ENCODE measurements around the gene DOP1A.

DOP1A gene

DNA sequence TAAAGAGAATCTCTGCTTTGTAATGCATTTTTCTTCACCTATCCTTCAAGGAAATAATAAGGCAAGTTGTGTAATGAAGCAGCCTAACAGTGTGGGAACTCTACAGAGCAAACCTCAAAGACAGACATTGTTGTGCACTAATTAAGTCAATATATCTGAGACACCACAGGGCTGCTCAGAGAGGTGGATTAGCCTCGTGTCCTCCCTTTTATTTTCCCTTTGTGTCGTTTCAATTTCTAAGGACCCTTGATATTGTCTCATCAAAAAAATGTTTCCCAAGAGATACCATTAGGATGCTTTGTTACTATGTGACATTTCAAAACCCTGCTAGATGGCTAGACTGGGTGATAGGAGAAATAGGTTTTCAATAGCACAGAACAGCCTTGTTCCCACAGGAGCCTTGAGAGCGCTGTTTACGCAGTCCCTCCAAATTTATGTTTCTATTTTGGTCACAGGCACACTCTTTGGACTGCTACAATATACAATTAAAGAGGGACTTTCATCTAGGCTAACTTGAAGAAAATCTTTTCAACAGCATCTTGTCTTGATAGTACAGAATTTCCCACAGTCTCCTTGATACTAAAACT is 24.9 kb upstream of the DOP1A start:
- DNase-seq = no peak
- Histone ChIP-seq H3K9me3 (ENCODE audit: severe bottlenecking) (no peaks in the 10 kb centered on the region), H3K4me3 (ENCODE audit: low read depth, low read length) (no peak overlapping the region), H3K36me3 (no peaks in the 10 kb centered on the region), H3K27ac (no peak overlapping the region), H3K27me3 (ENCODE audit: insufficient read depth, low read depth, severe bottlenecking) (no peaks in the 10 kb centered on the region)
- TF ChIP-seq, protein P1, sequence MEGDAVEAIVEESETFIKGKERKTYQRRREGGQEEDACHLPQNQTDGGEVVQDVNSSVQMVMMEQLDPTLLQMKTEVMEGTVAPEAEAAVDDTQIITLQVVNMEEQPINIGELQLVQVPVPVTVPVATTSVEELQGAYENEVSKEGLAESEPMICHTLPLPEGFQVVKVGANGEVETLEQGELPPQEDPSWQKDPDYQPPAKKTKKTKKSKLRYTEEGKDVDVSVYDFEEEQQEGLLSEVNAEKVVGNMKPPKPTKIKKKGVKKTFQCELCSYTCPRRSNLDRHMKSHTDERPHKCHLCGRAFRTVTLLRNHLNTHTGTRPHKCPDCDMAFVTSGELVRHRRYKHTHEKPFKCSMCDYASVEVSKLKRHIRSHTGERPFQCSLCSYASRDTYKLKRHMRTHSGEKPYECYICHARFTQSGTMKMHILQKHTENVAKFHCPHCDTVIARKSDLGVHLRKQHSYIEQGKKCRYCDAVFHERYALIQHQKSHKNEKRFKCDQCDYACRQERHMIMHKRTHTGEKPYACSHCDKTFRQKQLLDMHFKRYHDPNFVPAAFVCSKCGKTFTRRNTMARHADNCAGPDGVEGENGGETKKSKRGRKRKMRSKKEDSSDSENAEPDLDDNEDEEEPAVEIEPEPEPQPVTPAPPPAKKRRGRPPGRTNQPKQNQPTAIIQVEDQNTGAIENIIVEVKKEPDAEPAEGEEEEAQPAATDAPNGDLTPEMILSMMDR (IDR thresholded peaks at IDR 0.05; ENCODE audit: low read depth, low read length) = no peak

DNA sequence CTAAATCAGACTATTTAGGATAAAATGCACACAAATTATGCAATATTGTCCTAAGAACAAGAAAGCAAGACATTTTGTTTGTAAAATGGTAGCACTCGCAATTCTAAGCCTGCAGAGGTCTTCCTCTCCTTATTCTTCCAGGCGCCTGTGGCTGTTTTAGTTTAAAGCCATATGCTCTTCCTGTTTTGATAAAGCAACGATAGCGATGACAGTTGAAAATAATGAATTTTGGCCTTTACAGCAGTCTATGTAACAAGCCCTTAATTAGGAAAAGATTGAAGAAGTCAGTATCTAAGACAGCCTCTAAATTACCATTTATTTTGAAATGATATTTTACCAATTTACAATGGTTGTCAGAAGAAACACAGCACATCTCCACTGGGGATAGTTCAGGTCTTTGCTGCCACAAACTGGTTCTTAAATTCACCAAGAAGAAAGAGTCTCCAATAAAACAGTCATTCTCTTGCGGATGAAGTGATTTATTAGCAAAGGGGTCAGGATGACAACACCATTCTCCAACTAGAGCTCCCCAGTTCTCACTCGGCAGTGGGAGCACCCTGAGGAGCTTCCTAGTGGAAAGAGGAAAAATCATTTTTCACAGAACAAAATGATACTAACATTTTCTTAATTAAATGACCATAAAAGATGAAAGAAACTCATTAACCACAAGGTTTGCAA is 23.2 kb upstream of the DOP1A start:
- no peaks in the 10 kb centered on the region for H3K9me3 ChIP-seq (ENCODE audit: severe bottlenecking)
- DNase-seq = no peak
- H3K27ac ChIP-seq = no peak overlapping the region
- H3K27me3 ChIP-seq (ENCODE audit: insufficient read depth, low read depth, severe bottlenecking) = no peaks in the 10 kb centered on the region
- H3K4me3 ChIP-seq (ENCODE audit: low read depth, low read length) = no peak overlapping the region
- no peaks in the 10 kb centered on the region for H3K36me3 ChIP-seq
- TF ChIP-seq, protein P1 (IDR thresholded peaks at IDR 0.05; ENCODE audit: low read depth, low read length) = no peak

DNA sequence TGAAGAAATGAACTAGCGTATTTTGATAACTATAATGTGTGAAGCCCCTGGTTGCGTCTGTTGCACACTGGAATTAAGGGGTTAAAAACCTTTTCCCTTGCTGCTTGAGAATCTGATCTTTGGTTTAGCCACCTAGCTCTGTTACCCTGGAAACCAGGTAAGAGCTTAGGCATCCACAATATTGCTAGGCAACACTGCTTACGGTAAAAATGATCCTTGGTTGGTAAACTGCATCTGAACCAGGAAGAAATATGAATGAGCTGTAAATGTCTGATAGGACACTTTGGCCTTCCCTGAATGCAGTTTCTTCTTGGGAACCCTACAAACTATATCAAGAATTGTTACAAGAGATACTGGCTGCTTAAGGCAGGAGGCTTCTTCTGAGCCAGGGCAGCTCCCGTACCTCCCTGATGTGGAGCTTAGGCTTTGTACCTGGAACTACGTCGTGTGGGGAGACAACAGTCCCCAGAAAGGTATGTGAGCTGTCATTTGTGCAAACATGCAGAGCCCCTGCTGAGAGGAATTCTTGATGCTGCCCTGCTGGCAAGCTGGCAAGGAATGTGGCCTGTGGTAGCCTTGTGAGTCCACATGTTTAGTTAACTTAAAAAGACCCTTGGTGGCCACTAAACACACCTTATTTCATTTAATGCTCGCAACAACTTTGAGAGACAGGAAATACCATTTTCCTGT is 20.3 kb upstream of the DOP1A start:
- DNase-seq = no peak
- Histone ChIP-seq H3K27me3 (ENCODE audit: insufficient read depth, low read depth, severe bottlenecking) (no peaks in the 10 kb centered on the region), H3K27ac (no peak overlapping the region), H3K4me3 (ENCODE audit: low read depth, low read length) (no peak overlapping the region), H3K36me3 (no peaks in the 10 kb centered on the region; the same call in none of the 2 replicates), H3K9me3 (ENCODE audit: severe bottlenecking) (no peaks in the 10 kb centered on the region)
- TF ChIP-seq, protein P1 (IDR thresholded peaks at IDR 0.05; ENCODE audit: low read depth, low read length) = no peak

DNA sequence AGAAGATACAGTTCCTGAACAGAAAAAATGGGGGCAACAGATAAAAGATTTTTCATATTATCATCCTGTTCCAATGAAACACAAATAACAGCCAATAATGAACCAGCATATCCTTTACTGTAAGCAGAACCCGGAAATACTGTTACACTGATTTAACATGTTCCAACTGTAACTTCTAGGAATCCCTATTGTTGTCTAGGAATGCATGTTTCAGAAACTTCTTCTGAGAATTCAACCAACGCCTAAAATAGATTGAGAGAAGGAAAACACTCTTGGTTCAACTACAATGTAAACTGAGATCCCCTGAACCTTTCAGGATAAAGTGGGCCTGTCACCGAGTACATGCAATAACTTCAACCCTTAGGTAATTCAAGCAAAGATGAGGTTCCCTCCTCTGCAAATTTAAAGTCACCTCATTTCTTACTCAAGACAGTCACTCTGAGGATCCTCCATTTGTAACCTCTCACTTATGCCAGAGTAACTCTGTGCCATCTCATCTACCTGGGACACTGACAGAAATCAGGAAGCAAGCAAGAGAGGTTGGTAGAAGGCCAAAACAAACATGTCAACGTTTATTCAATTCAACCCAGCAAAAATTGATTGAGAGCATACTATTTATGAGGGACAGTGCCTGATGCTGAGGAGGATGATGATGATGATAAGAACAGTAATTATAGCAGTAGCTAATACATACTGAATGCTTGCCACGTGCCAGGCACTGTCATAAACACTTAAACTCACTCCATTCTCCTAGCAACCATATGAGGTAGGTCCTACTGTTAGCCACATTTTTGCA is 15.9 kb upstream of the DOP1A start:
- TF ChIP-seq, protein P1 (IDR thresholded peaks at IDR 0.05; ENCODE audit: low read depth, low read length) = no peak
- DNase-seq = no peak
- H3K27me3 ChIP-seq (ENCODE audit: insufficient read depth, low read depth, severe bottlenecking) = no peaks in the 10 kb centered on the region
- no peaks in the 10 kb centered on the region for H3K9me3 ChIP-seq (ENCODE audit: severe bottlenecking)
- no peak overlapping the region for H3K4me3 ChIP-seq (ENCODE audit: low read depth, low read length)
- no peak overlapping the region for H3K27ac ChIP-seq
- H3K36me3 ChIP-seq = peaks cover 4% of the 10 kb centered on the region

DNA sequence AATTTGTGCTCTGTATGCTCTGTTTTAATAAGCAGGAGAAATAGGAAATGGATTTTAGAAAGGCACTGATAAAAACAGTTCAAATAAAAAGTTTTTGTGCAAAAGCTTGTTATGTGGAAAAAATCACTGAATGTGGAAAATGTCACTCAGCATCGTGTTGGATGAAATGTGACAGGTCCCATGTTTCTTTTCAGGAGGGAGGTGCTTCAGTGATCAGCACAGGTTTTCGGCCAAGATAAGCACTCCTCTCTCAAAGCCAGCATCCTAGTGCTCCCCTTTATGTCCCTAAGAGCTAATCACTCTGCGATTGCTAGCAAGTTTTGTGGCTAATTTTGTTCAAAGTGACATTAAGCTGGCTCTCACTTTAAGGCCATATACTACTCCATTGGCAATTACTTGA is 13.8 kb upstream of the DOP1A start:
- TF ChIP-seq, protein P1 (IDR thresholded peaks at IDR 0.05; ENCODE audit: low read depth, low read length) = no peak
- H3K4me3 ChIP-seq (ENCODE audit: low read depth, low read length) = no peak overlapping the region
- no peaks in the 10 kb centered on the region for H3K27me3 ChIP-seq (ENCODE audit: insufficient read depth, low read depth, severe bottlenecking)
- H3K27ac ChIP-seq = no peak overlapping the region
- no peaks in the 10 kb centered on the region for H3K9me3 ChIP-seq (ENCODE audit: severe bottlenecking)
- peaks cover 7% of the 10 kb centered on the region for H3K36me3 ChIP-seq
- DNase-seq = no peak

Measured in WERI-Rb-1 (cell line).